Epithelial cell of proximal tubule (primary cell): ENCODE measurements around the gene FAM217A. TPM values are rescaled to one million over a fixed set of nuclear protein-coding genes. Genes with fewer than 3 reads are reported as not detected.

Source experiments
- DNase-seq: peaks from one replicate; pipeline ENCODE4 v3.0.0-alpha.2; 2011; ENCODE audit warnings: low read depth
- H3K4me3 ChIP-seq: 2 replicates; pipeline ENCODE4 v1.5.1; 2011; ENCODE audit warnings: low read depth, mild to moderate bottlenecking, low read length
- CTCF ChIP-seq: conservative IDR thresholded peaks from 2 replicates; pipeline ENCODE4 v1.5.1; 2012; ENCODE audit warnings: low read depth, mild to moderate bottlenecking, low read length
- total RNA-seq: library from RNA; depleted of rRNA; stranded (reverse); fragments of >200 nt; gene quantifications from 2 replicates; pipeline ENCODE4 v1.2.3, GENCODE V29; 2015

The FAM217A gene
- total RNA-seq, 1 donor from 2014 or later, result not detected

GRCh38 chr6:4041480-4041879, 37.5 kb downstream of the FAM217A start:
- no peak for TF ChIP-seq CTCF
- H3K4me3 ChIP-seq, result no peak overlapping the region
- no peak for DNase-seq

GRCh38 chr6:4039348-4039747, 39.6 kb downstream of the FAM217A start:
- H3K4me3 ChIP-seq, result no peak overlapping the region
- no peak for DNase-seq
- no peak for TF ChIP-seq CTCF

GRCh38 chr6:4036581-4036980, 42.4 kb downstream of the FAM217A start:
- DNase-seq, result no peak
- no peak for TF ChIP-seq CTCF
- H3K4me3 ChIP-seq, result no peak overlapping the region

GRCh38 chr6:4032475-4032874, 46.5 kb downstream of the FAM217A start:
- H3K4me3 ChIP-seq, result no peak overlapping the region
- no peak for TF ChIP-seq CTCF
- DNase-seq, result no peak

- no peak for DNase-seq
- TF ChIP-seq CTCF, result no peak
- H3K4me3 ChIP-seq, result no peak overlapping the region
These were observed 47.5 kb downstream of the FAM217A start for GRCh38 chr6:4031442-4031841.

GRCh38 chr6:4030669-4031068, 48.3 kb downstream of the FAM217A start:
- no peak for DNase-seq
- TF ChIP-seq CTCF, result no peak
- H3K4me3 ChIP-seq, result no peak overlapping the region

- TF ChIP-seq CTCF, result no peak
- DNase-seq, result no peak
- no peak overlapping the region for H3K4me3 ChIP-seq
These were observed 49.2 kb downstream of the FAM217A start for GRCh38 chr6:4029687-4030086.
